GM18520 (cell line): ENCODE measurements around the gene APOB.

ENCODE experiments used
- ATAC-seq: cut with Tn5 transposase; IDR thresholded peaks from one replicate; pipeline ENCODE4 v1.9.1; 2021; ENCODE audit not compliant: unreplicated experiment

APOB gene

GRCh38 chr2:21043744-21044532 is at the start of gene APOB:
TSS of gene APOB (minus strand) at chr2:21044073. CDS start at chr2:21043945, 128 bp downstream.
- no peak for ATAC-seq

GRCh38 chr2:21092308-21092869 is 48.5 kb upstream of the APOB start:
- no peak for ATAC-seq

DNA sequence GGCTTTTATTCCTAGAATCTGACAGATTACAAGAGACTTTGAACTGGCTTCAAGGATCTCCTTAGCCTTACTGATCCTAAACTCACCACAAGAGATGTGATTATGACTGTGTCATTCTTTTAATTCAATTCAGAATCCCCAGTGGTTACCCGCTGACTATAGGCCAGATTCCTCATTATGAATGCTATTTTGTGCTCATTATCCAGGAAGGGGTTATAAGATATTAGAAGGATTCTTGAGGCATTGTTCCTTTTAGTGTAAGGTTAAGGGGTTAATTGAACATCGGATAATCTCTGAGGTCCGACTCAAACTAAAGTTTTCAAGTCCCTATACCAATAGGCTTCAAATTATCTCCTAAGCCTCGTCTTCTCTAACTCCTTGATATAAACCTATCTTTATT is 40.5 kb upstream of the APOB start:
- ATAC-seq, result no peak

- no peak for ATAC-seq
Observed at GRCh38 chr2:21083482-21083881, 39.6 kb upstream of the APOB start.

- no peak for ATAC-seq
Observed at GRCh38 chr2:21078296-21078695, 34.4 kb upstream of the APOB start.

GRCh38 chr2:21072477-21073242 is 28.8 kb upstream of the APOB start:
- no peak for ATAC-seq

DNA sequence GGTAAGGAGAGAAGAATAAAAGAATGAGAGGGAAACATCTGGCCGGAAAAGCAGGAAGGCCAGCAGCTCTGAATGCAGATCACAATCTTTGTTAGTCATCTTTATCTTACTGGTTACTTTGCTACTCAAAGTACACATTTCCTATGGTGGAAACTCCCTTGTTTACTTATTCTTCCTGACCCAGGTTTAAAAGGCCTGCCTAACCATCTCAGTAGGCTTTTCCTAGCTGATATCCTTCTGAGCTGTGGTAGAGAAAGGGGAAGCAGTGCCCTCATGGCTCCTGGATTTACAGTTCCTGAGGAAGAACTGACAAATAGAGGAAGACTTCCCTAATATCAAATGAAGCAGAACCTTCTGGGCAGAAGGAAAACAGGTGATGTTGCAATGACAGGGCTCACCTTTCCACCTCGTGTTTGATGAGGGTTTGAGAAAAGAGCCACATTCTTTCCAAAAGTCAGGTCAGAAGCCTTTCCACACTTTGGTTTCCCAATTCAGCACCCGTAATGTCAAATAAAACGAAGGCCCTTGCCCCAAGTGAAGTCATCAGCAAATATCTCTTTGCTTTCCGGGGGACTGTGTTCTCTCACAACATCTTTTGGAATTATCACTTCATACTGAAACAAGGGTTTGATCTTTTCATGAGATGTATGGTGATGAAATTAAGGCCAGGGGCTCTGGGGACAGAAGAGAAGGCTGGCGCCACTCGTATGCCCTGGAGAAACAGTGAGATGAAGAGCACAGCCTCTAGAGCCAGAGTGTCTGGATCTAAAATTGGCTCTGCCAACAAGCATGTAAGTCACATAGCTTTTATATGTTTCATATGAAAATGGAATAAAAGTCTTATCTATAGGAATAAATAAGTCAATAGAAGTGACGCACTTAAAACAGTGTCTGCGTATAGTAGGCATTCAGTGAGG is 26.7 kb upstream of the APOB start:
- no peak for ATAC-seq

GRCh38 chr2:21069746-21070340 is 26.0 kb upstream of the APOB start:
- no peak for ATAC-seq

DNA sequence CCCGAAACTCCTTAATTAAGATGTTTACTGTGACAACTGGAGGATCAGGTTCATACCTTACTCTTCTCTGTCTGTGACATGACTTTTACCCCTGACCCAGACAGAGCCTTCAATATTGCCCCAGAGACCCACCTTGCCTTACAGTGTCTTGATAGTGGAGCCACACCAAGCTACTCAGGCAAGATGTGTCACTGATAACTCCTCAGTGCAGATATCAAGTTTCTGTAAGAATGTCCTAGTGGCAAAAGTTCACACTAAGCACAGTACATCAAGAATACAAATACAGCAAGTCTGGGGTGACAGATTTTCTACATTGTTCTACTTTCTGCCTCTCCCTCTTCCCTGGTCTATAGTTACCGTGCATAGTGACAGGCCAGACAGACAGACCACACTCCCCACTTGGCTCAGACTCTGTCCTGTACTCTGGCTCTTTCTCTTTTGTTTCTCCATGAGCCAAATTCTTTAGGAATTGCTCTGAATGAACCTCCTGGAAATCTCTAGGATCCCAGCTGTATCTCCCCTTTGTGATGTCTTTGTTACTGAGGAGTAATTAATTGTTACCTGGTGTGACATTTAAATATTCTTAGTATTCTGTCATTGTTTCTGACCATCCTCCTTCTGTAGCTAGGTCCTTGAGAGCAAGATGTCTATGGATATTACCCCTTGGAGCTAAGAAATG is 24.1 kb upstream of the APOB start:
- no peak for ATAC-seq

DNA sequence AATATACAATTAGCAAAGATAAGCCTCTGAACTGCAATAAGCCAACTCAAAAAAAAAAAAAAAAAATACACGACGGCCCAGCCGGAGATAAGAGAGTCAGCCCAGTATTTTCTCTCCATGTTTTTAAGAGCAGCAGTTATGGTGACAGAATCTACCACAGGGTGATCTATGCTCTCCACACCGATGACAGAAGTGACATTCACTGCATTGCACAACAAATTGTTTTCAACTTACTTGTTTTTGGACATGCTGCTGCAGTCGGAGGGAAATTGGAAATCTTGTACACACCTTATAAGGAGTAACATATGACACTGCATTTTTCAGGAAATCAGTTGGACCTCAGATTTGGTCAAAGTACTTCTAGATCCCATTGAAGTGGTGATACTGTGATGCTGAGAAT is 23.3 kb upstream of the APOB start:
- ATAC-seq, result no peak

DNA sequence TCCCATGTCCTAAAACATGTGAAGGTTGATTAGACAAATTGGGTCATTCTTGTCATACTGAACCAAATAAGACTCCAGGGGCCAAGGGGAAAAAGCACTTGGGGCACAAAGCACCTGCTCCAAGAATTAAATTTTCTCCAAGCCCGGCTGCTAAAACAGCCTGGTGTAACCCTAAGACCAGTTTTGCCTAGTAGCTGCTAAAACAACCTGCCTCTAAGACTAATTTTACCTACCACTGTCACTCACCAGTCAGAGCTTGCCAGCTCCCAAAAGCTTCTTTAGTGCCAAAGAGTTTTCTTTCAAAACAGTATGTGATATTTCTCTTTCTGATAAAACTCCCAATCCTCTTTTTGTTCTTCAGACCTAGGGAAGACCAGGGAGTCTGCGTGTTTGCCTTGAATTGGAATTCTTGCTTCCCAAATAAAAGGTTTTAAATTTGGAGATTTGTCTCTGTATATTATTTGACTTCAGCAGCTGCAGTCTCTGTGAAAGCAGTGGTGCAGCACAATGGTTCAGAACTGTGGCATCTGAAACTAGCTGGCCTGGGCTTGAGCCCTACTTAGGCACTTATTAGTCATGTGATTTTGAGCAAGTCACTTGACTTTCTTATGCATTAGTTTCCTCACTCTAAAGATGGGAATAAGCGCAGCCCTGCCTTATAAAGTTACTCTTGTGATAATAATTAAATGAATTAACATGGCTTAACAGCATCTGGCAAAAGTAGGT is 16.2 kb upstream of the APOB start:
- no peak for ATAC-seq

GRCh38 chr2:21057097-21057496 is 13.2 kb upstream of the APOB start:
- no peak for ATAC-seq

- ATAC-seq, result no peak
Observed at GRCh38 chr2:21055879-21056790, 12.3 kb upstream of the APOB start.

DNA sequence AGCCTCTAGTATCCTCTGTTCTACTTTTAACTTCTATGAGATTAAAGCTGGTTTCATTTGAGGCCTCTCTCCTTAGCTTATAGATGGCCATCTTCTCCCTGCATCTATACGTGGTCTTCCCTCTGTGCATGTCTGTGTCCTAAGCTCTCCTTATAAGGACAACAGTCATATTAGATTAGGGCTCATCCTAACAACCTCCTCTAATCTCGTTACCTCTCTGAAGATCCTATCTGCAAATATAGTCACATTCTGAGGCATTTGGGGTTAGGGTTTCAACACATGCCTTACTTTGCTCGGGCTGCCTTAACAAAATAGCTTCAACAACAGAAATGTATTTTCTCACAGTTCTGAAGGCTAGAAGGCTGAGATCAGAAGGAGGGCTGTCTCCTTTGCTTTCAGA is 11.6 kb upstream of the APOB start:
- no peak for ATAC-seq

DNA sequence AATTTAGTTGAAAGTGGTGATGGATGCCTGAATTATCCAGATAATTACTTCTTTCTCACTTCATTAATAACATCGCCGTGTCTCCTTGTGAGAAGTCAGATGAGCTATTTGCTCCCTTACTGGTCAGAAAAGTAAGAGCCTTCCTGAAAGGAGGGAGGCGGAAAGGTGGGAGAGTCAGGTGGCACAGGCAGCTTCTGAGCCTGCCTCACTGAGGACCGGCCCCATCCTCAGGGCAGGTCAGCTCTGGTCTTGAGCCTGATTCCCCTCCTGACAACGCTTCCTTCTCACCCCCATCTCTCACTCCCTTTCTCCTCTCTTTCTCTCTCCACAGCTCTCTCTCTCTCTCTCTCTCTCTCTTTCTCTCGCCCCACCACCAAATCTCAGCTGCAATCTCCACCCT is 10.1 kb upstream of the APOB start:
- ATAC-seq, result no peak

DNA sequence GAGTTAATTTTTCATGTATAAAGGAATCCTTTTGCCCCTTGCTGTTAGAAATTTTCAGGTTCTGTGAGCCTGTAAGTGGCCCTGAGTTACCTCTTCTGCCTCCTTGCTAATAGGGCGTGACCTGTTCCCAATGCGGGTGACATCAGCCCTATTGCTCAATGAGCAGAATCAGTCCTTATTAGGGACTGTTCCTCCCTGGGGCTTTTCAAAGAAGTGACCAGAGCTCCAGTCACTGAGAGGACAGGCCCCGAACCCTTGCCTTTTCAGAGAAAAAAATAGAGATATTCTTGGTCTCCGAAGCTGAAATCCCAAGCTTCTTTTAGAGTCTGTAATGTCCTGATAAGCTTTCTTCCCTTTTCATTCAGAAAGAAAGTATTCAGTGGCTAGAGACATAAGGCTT is 8.2 kb upstream of the APOB start:
- ATAC-seq, result no peak

DNA sequence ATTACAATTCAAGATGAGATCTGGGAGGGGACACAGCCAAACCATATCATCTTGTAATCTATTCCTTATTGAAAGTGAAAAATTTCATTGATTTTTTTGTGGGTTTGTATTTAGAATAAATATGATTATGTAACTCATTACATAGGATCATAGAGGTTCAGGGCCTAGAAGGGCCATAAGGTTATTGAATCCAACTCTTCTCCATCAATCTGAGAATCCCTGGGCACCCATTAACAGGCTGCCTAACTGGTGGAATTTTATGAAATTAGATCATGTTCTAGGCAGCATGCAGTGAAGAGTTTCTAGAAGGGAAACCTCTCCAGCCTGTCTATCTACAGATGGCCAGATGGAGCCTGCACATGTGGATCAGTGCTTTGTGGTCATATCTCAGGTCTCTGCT is 6.3 kb upstream of the APOB start:
- ATAC-seq, result no peak
